SH-SY5Y (cell line): ENCODE data around the gene ZMYND12.

Experiments
- GATA2 ChIP-seq: IDR thresholded peaks from 2 replicates; pipeline ENCODE4 v1.6.1; 2011; ENCODE audit warnings: mild to moderate bottlenecking, low read depth, low read length
- GATA3 ChIP-seq: IDR thresholded peaks from 2 replicates; pipeline ENCODE4 v1.6.1; 2011; ENCODE audit warnings: low read depth, mild to moderate bottlenecking, low read length, moderate library complexity

GRCh38 chr1:42439940-42440339 is 15.9 kb downstream of the ZMYND12 start:
- TF ChIP-seq GATA2 (no peak), GATA3 (no peak)
